SU-DHL-6 (cell line): ENCODE results near the gene PRPF38A.

Experiments
- EZH2phosphoT487 ChIP-seq: fragments of 200-600 bp; sonication (generic), shearing (Covaris generic); conservative IDR thresholded peaks from 2 replicates; pipeline ENCODE4 v1.6.1; 2018; ENCODE audit warnings: mild to moderate bottlenecking, antibody characterized with exemption, low read length, moderate library complexity, mixed read lengths
- TF ChIP-seq, protein P1 (sequence below): fragments of 200-600 bp; sonication (generic); IDR thresholded peaks from one replicate; pipeline ENCODE4 v1.5.1; 2017; ENCODE audit warnings: antibody characterized with exemption, mild to moderate bottlenecking, low read length, moderate library complexity; ENCODE audit not compliant: insufficient read depth, poor library complexity, severe bottlenecking

DNA sequence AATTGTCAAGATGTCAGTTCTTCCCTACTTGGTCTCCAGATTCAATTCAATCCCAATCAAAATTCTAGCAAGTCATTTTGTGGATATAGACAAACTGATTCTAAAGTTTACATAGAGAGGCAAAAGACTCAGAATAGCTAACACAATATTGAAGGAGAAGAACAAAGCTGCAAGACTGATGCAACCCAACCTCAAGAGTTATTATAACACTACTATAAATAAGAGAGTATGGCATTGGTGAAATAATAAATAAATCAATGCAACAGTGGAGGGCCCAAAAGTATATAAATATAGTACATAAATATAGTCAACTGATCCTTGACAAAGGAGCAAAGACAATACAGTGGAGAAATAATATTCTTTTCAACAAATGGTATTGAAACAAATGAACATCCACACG, 49.7 kb downstream of the PRPF38A start:
- TF ChIP-seq, protein P1, sequence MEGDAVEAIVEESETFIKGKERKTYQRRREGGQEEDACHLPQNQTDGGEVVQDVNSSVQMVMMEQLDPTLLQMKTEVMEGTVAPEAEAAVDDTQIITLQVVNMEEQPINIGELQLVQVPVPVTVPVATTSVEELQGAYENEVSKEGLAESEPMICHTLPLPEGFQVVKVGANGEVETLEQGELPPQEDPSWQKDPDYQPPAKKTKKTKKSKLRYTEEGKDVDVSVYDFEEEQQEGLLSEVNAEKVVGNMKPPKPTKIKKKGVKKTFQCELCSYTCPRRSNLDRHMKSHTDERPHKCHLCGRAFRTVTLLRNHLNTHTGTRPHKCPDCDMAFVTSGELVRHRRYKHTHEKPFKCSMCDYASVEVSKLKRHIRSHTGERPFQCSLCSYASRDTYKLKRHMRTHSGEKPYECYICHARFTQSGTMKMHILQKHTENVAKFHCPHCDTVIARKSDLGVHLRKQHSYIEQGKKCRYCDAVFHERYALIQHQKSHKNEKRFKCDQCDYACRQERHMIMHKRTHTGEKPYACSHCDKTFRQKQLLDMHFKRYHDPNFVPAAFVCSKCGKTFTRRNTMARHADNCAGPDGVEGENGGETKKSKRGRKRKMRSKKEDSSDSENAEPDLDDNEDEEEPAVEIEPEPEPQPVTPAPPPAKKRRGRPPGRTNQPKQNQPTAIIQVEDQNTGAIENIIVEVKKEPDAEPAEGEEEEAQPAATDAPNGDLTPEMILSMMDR: no peak
- no peak for TF ChIP-seq EZH2phosphoT487
